Daoy (cell line): ENCODE measurements around the gene CDH5. TPM values are rescaled to one million over a fixed set of nuclear protein-coding genes. Genes with fewer than 3 reads are reported as not detected.

Experiments
- DNase-seq: peaks from one replicate; pipeline ENCODE4 v3.0.0-alpha.2; 2015; ENCODE audit warnings: low read depth
- total RNA-seq: library from RNA; depleted of rRNA; stranded (reverse); fragments of >200 nt; shearing (Covaris generic); gene quantifications from 2 replicates; pipeline ENCODE4 v1.2.3, GENCODE V29; 2014

The CDH5 gene
- total RNA-seq, 1 experiment from 2014 or later = 0.06 TPM

- no peak for DNase-seq
Observed at GRCh38 chr16:66374176-66374575, 7.7 kb downstream of the CDH5 start.

- DNase-seq = no peak
Observed at GRCh38 chr16:66375451-66375850, 9.0 kb downstream of the CDH5 start.

- no peak for DNase-seq
Observed at GRCh38 chr16:66376114-66376513, 9.6 kb downstream of the CDH5 start.

GRCh38 chr16:66376577-66377305 is 10.2 kb downstream of the CDH5 start:
- DNase-seq = no peak

- DNase-seq = no peak
Observed at GRCh38 chr16:66377324-66377723, 10.8 kb downstream of the CDH5 start.

GRCh38 chr16:66378741-66379570 is 12.5 kb downstream of the CDH5 start:
- DNase-seq = no peak

- DNase-seq = no peak
Observed at GRCh38 chr16:66379571-66379941, 13.1 kb downstream of the CDH5 start.

GRCh38 chr16:66380421-66380820 is 13.9 kb downstream of the CDH5 start:
- no peak for DNase-seq

GRCh38 chr16:66381585-66382170 is 15.2 kb downstream of the CDH5 start:
- DNase-seq = no peak

GRCh38 chr16:66382171-66382965 is 15.9 kb downstream of the CDH5 start:
- DNase-seq = peak; percentile 91

- peak; percentile 84 for DNase-seq
Observed at GRCh38 chr16:66382966-66383299, 16.4 kb downstream of the CDH5 start.

GRCh38 chr16:66383551-66383950 is 17.1 kb downstream of the CDH5 start:
- no peak for DNase-seq

GRCh38 chr16:66385415-66385814 is 18.9 kb downstream of the CDH5 start:
- DNase-seq = no peak

- no peak for DNase-seq
Observed at GRCh38 chr16:66386629-66387622, 20.4 kb downstream of the CDH5 start.

- no peak for DNase-seq
Observed at GRCh38 chr16:66387817-66388332, 21.4 kb downstream of the CDH5 start.

- no peak for DNase-seq
Observed at GRCh38 chr16:66388350-66389139, 22.1 kb downstream of the CDH5 start.

GRCh38 chr16:66389256-66390176 is 23.0 kb downstream of the CDH5 start:
- no peak for DNase-seq

GRCh38 chr16:66390346-66391108 is 24.0 kb downstream of the CDH5 start:
- DNase-seq = no peak
